NCI-H1105 treated with DMSO at 0.1 percent for 48 hours (cell line): Measurements from ENCODE around the gene NT5E.

Experiments
- DNase-seq: peaks from one replicate; lab custom pipeline; 2025; lab: John Stamatoyannopoulos, UW

Gene NT5E

DNA sequence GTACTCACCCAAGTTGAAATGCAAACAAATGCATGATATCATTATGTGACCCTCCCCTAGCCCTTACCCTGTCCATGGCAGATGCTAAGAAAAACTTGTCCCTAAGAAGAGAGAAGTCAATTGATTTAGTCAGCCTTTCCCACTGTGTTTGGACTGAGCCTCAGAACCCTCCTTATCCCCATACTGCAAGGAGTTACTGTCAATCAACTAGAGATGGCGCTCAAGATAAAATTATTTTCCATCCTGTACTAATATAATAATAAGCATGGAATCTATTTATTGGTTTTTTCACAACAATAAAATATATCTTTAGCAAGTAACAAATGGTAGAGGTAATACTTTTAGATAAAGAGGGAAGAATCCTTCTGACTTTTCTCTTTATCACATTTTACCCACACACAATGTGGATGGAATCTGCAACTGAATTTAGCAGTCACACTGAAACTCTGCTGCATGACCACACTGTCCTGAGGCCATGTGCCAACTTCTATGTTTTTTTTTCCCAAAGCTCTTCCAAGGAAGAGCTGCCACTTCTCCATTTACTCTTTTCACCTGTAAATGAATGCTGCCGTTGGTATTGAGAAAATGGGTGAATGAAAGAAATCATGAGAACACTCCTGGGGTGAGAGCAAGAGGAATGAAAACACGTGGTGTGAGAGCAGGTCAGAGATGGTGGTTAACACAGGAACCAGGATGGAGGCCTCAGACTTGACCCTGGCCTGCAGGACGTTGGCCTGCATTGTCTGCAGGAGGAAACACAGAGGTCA is 10.5 kb downstream of the NT5E start:
- DNase-seq = no peak

DNA sequence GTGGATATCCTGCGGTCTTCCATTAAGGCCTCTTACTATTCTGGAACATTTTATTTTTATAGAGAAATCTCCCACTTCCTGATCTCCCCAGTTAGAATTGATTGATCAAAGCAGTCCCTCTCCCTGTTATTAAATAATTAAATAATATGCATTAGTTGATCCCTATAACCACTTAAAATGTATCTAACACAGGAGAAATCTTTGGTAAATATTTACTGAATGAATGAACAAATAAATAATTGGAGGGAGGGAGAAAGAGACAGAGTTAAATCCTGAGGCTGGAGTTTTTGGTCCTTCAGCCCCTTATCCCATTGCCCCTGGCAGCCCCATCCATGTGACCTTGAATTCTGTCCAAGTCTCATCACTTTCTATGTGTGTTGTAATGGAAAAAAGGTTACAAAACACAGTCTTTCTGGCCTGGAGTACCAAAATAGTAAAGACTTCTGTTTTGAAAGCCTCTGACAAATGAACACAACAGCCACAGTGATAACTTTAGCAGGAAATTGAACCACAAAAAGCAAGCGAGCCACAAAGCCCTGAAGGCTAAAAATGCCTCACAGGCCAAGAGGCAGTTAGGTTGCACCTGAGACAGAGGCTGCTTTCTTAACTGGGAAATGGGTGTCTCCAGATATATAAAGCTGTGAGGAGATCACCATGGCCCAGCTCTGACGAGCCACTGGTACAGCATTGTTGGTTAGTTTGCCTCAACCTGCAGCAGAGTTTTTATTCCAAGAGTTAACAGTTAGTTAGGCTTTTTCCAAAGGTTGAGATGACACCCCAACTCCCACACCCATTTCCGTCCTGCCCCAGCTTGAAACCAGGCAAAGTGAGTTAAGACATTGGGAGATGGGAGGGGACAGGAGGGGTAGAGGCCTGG is 11.3 kb downstream of the NT5E start:
- no peak for DNase-seq

DNA sequence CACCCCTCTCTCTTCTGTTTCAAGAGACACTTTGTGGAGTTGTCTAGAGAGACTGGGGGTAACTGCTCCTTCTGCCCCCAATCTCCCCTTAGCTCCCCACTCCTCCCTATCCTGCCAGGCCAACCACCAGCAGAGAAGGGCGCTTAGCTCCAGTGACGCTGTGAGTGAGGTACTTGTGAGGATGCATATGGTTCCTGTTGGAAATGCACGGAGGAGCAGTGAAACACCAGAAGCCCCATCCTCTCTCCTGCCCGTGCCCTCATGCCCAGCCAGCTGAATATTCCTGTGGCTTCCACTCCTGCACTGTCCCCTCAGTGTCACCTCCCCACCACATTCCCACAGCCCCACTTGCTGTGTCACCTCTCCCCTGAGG is 11.9 kb downstream of the NT5E start:
- DNase-seq = no peak

DNA sequence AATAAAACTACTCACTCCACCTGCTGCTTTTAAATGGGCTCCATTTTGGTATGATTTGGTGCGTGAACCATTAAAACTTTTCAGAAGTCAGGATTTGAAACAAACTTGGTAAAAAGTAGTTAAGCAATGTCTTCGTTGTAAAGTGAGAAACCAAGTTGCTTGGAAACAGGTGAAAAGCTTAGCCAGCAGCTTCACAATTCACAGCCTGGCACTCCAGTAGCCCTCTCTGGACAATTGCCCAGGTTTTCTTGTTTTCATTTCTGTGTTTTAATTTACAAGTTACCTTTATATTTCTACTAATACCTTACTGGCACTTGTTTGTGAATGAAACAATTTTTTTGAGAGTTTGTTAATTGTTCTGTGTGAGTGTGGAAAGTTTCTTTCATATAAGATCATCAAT is 12.8 kb downstream of the NT5E start:
- no peak for DNase-seq

DNA sequence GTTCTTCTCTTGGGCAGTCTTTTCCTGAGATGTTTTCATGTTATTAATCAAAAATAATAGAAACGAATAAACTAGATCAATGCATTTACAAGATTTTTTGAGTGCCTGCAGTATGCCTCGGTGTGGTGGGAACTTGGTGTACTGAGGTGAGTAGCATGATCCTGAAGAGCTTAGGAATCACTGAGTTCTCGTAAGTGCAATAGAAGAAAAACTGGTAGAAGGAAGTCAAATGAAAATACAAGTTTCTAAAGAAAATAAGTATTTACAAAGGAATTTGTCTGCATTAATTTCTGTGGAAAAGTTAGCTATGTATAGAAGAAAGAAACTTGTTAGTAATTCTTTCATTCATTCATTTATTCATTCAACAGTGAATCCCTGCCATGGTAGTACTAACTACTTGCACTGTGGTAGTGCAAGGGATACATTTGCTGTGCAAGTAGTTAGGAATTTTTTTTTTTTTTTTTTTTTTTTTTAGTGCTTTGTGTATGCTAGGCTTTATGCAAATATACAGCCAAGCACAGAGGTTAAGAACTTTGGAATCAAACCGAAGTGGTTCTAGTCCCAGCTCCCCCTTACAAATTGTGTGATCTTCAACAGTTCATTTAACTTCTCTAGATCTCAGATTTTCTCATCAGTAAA is 13.9 kb downstream of the NT5E start:
- no peak for DNase-seq

DNA sequence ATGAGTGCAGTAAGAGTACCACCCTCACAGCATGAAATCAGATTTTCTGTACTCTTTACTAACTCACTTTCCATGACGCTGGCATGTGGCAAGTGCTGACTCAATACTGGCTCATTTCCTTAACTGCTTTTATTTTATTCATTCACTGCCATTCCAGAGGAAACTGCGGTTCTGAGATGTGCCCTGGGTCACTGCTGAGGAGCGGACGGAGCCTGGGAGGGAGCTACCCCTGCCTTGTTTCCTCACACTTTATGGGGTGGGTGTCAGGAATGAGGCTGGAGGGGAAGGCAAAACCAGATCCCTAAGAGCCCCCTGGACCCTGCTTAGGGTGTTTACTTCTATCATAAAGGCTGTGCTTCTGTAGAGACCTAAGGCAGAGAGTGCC is 14.4 kb downstream of the NT5E start:
- no peak for DNase-seq

DNA sequence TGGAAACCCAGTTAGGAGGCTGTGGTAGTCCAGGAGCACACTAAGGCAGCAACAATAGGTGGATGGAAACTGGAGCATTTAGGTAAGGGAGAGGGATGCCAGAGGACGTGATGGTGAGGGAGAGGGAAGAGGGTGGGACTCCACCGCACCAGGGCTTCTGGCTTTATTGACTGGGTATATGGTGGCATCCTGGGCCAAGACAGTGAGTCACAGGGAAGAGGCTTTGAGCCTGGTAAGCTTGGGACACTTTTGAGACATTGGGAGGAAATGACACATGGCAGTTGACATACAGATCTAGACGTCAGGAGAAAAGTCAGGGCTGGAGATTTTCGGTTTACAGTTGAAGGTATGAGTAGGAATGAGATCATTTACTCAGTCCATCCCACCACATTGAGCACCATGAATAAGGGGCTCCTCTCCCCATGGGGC is 14.9 kb downstream of the NT5E start:
- DNase-seq = no peak

DNA sequence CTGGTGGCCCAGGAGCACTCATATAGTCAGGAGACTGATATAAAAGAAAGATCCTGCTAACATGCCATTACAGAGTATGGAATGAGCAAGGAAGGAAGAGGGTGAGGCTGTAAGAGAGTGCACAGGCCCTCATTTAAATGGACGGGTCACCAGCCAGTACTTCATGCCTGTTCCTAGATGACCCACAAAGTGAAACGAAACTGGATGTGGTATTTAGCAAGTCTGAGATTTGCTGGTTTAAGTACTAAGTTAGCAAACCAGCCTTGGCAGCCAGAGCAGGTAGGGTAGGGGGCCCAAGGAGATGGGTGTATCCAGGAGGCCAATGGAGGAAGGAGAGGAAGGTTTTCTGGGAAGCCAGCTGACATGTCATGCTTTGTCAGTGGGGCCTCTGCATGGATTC is 15.9 kb downstream of the NT5E start:
- DNase-seq = no peak

DNA sequence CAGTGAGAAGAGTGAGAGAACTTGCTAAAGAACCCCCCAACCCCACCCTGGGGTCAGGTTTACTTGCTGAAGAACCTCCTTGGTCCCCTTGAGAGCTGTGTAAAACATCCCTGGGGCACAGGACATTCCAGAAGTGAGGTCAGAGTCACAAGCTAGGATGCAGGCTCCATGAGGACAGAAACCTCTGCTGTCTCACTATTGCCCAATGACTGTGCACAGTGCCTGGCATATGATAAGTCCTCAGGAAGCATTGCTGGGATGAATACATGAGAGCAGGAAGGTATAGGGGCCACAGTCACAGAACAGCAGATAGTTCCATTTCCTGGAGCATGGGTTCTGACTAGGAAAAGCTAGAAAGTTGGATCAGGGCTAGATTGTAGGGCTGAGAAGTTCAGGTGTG is 18.4 kb downstream of the NT5E start:
- no peak for DNase-seq

DNA sequence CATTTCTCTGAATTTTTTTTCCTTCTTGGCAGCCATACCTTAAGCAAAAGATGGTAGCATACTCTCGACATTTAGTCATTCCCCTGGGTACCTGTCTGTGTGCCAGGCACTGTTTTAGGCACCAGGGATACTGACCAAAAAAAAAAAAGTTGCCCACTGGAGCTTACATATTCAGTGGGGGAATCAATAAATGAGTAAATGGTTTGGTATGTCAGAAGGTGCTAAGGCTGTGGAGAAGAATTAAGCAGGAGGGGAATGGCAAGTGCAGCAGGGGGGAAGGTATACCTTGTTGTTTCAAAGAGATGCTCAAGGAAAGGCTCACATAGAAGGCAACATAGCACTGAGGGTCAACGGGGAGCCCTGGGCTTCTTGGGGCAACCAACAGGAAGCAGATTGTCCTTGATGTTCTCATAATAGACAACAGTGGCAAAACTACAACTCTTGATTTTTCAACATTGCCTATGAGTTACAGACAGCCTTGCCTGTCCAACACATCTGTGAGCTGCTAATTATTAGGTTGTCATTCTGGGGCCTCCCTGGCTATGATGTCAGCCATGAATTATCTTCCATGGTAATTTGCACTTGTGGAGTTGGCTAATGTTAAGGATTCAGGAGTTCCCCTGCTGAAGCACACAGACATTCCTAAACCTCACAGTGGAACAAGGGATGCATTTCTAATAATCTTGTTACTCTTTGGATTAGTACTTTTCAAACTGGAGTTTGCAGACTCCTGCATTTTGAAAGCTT is 19.6 kb downstream of the NT5E start:
- DNase-seq = no peak

DNA sequence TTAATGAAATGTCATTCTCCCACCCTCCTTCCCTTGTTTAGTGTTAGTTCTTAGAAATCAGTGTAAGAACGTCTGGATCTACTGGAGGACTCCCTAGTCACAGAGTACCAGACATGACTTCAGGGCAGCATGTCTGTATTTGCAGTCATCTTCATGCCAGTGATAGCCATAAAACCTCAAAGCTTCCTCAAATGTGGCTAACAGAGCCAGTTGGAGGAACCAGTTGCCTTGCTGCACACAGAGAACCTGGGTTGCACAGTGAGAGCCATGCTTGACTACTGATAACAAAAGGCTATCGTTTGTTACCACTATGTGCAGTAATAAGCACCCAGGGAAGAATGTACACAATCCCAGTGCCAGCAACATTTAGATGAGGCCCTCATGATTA is 20.1 kb downstream of the NT5E start:
- no peak for DNase-seq

DNA sequence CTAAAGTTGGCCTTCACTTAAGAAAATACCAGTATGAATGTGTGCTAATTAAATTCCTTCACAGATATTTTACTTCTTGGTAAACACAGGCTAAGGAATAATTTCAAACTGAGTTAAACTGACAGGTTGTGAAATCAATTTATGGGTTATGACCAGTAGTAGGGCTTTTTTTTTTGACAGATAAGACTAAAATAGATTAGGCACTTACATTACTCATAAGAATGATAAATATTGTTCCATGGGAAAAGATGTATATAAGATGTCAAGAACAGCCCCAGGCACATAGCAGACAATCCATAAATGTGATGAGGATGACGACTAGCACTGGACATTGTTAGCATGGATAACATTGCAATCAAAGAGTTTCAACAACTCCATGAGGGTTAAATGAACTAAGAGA is 22.9 kb downstream of the NT5E start:
- DNase-seq = no peak

DNA sequence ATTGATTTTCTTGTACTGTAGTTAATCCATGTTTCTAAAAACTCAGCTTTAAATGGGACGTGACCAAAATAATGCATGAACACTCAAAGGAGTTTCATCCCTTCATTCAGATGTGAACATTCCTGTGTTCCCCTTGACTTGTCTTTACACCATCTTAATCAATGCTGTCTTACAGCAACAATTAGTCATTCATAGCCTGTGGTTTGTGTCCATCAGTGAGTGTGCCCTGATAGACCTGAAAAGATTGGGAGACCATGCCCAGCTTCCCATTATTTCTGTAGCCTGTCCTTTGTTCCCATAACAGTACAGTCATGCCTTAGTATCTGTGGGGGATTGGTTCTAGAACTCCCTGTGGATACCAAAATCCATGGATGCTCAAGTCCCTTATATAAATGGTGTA is 23.9 kb downstream of the NT5E start:
- DNase-seq = no peak

DNA sequence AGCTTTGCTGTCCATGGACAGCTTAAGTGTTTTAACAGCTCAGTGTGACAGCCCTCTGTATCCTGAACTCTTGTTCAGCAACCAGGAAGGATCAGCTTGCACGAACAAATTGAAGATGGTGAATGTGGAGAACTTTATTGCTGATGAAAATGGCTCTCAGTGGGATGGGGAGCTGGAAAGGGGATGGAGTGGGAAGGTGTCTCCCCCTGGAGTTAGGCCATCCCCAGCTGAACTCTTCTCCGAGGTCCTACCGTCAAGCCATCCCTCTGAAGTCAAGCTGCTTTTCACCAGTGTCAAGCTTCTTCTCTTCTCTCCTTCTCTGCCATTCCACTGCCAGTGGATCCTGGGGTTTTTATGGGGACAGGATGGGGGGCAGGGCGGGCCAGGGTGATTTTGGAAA is 26.6 kb downstream of the NT5E start:
- no peak for DNase-seq

DNA sequence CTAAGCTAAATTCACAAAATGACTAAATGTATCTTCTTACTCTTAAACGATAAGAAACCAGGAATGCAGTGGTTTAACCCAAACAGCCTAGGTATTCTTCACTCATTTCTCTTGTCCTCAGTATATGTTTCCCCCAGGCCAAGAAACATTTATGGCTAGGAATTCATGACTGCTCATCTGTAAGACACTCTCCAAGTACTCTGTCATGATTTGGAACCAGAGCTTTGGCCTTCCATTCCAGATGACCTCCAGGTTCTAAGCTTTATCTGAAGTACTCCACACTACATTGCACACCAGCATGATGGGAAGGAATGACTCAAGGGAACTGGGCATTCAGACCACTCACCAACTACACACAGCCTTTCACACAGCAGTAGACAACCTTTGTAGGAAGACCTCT is 29.3 kb downstream of the NT5E start:
- no peak for DNase-seq

DNA sequence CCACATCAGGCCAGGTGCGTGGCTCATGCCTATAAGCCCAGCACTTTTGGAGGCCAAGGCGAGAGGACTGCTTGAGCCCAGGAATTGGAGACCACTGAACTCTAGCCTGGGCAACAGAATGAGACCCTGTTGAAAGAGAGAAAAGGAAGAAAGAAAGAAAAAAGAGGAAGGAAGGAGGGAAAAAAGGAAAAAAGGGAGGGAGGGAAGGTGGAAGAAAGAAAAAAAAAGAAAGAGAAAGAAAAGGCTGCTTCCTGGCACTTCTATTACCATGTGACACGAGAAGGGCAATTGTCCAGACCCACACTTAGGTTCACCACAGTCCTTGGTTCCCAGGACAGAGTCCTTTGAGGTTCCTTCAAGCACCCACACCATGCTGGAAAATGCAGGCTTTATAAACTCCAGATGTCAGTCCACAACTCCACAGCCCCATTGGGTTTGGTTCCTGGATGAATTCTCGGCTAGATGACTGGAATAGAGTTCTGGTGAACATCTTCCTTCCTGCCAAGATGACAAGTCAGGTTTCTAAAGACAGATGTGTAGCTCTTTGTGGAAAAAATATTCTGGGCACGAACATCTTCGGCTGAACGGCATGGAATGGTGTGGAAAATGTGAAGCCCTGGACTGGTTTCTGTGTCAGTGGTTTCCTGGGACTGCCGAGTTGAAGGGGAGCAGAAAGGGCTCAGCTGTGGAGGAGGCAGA is 32.5 kb downstream of the NT5E start:
- DNase-seq = no peak

DNA sequence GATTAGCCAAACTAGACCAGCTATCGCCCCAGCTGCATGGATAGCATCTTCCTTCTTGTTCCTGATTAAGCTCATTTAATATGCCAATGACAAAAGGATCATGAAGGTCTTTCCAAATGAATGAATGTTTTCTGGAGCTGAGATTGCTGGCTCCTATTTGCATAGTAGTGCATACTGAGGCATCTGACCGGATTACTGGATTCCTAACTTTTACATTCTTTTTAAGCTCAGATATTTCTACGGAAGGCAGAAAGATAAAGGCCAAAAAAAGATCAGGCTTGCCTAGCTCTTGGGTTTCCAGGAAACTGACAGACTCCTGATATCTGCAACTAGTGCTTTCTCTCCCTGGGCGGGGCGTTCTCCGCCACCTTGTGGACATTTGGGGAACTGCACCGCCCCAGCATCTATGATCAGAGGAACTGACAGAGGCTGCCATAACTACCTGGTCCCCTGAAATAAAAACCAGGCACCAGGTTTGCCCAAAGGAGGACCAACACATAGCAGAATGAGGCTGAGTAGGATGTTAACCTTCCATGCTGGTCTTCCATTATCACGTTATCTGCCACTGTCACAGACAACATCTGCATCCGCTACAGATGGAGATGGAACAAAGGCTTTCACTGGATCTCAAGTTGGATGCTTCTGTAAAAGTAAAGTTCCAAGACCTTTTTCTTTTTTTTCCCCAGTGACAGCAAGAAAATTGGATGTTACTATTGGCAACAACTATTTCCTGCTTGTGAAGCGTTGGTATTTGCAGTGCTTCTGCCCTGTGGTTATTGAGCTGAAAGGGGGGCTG is 33.2 kb downstream of the NT5E start:
- DNase-seq = peak; percentile 39

DNA sequence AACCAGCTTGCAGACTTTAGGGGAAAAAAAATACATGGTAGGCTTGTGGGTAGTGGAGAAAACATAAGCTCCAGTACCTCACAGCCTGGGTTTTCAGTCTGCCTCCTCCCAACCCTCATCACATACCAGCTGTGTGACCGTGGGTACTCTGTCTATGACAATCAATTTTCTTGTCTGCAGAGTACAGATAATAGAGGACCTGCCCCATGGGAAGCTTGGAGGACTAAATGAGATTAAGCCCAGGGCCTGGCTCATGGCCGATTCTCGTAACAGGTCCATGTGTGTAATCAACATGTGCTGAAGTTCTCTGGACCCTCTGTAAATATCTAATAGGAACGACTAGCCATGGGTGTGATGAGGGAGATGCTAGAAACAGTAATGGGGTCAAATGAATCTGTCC is 34.0 kb downstream of the NT5E start:
- no peak for DNase-seq

DNA sequence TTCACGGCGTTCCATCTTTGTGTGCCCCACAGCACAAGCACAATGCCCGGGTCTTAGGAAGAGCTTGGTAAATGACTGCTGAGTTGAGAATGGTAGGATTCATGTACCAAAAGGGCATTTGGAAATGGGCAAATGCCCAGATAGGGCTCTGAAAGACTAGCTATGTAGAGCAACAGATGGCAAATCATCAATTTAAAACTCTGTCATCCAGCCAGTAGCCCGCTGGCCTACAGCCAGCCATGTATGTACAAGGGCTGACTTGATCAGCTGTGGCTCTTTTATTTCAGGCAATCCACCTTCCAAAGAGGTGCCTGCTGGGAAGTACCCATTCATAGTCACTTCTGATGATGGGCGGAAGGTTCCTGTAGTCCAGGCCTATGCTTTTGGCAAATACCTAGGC is 35.1 kb downstream of the NT5E start:
- DNase-seq = peak; percentile 60

DNA sequence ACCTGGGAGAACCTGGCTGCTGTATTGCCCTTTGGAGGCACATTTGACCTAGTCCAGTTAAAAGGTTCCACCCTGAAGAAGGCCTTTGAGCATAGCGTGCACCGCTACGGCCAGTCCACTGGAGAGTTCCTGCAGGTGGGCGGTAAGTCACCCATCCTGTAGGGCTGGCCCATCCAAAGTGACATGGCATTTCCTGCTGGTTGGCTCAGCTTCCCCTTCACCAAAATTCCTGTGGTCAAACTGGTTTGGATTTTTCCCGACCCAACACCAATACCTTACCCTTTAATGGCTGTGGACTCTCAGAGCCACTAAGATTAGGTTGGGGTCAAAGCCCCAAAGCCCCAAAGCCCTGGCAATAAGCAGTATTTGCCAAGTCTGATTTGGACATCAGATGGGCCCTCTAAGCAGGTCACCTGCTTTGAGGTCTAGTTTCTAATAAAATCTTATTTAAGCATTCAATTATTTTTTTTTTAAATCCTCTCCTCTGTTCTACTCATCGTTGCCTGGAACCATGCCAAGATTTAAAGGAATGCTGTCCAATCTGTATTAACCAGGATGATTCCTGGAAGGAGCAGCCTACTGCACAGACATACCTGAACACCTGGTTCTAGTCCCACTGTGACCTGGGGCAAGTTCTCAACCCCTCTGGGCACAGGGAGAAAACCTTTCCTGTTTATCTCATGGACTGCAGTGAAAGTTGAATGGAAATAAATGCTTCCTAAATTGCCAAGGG is 40.8 kb downstream of the NT5E start:
- DNase-seq = no peak
